Activated CD8-positive, alpha-beta memory T cell treated with anti-CD3 and anti-CD28 coated beads for 48 hours (primary cell): ENCODE measurements around the gene SLC25A13.

Experiments used
- DNase-seq, 3 experiments: peaks; one replicate each; pipeline ENCODE4 v3.0.0-alpha.2; 2020; ENCODE audit warnings: low read depth in 2 of 3, low spot score in 2 of 3

SLC25A13 gene

DNA sequence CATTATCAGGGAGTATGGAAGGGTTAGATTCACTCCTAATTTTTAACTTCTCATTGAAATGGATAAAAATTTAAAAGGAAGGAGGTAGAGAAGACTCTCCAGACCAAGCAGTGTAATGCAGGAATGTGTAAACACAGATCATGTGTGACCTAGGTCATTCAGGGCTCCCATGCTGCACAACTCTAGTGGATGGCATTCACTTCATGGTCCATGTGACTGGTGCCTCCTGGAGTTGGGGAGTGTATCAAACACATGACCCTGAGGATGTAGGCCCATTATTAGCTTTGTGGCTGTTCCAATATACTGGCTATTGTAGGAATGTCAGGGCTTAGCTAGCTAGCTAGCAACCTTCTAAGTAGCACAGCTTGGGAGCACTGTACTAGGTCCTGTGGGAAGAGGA lies 109.9 kb downstream of the SLC25A13 start:
- no peak for DNase-seq

DNA sequence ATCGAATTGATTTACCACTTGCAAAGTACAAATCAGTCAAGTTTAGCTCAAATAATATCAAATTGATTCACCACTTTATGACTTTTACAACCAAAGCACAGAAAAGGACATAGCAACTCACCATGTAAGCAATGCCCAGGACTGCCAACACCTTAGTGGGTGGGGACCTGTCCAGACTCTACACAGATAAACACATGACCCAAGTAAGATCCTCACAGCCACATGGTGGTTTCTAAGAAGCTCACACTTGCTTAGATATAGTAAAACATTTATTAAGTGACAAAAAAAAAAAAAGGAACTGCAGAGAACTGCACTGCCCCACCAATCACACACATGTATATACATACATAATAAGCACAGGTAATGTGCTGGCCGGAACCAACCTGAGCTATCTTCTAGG lies 116.2 kb downstream of the SLC25A13 start:
- no peak for DNase-seq

DNA sequence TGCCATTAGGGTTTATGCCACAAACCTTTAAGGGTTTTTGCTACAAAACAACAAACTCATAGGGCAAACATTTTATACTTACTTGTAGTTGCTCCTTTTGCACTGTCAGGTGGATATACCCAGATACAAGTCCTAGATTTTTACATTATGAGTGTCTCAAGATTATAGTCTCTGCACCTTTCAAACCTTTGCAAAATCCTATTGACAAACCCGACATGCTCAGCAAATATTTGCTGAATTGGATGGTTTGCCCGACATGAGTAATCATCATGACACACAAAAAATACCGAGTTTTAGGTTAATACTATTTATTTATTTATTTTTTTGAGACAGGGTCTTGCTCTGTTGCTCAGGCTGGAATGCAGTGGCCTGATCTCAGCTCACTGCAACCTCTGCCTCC lies 117.3 kb downstream of the SLC25A13 start:
- no peak for DNase-seq

DNA sequence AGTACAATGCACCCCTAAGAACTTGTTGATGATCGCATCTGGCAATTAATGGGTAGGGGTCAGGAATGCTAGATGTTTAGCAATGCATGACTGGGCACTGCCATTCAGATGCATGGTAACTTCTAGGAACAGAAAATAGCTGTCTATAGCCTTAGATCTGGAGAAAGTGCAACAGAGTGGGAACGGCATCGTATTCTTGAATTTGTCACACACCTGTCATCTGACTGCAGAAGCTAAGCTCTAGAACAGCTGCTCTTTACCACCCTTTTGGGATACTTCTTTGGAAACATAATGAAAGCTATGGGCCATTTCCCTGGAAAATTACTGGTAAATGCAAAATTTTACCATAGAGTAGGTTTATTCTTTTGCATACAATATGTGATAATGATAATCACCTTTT lies 118.1 kb downstream of the SLC25A13 start:
- no peak for DNase-seq

DNA sequence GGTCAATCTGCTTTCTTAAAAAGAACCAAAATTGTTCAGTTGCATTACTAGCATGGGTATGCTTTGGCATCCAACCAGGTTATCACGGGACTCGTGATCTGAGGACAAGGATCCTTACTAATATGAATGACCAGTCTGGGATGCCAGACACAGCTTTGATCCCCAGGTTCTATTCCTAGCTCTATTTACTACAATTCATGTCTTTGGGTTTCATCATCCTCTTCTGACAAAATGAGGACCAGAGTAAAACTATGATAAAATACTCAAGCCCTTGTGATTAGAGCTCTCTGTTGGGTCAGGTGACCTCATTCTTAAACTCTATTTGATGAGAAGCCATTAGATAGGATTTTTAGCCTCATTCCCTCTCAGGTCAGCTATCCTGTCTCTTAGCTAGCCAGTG lies 119.8 kb downstream of the SLC25A13 start:
- DNase-seq, result no peak

DNA sequence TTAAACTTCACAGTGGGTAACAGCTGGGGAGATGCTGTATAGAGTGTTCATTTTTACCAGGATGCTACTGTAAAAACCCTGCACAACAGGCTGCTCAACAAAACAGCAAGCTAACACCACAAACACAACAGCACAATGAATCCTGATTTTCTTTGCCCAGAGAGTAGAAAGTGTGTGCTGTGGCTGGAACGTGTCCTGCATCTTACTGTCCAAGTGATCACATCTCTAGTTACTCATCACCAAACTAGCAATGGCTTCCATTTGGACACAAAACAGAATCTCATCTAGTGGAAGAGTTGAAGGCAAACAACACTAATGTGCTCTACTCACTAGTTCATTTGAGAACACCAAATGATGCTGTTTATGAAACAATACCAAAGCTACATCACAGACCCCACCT lies 121.2 kb downstream of the SLC25A13 start:
- no peak for DNase-seq

- DNase-seq, result no peak
Measured at GRCh38 chr7:96199421-96199820, 122.5 kb downstream of the SLC25A13 start.

- no peak for DNase-seq
Measured at GRCh38 chr7:96198047-96198636, 123.8 kb downstream of the SLC25A13 start.

- DNase-seq, result no peak
Measured at GRCh38 chr7:96196676-96197075, 125.2 kb downstream of the SLC25A13 start.

DNA sequence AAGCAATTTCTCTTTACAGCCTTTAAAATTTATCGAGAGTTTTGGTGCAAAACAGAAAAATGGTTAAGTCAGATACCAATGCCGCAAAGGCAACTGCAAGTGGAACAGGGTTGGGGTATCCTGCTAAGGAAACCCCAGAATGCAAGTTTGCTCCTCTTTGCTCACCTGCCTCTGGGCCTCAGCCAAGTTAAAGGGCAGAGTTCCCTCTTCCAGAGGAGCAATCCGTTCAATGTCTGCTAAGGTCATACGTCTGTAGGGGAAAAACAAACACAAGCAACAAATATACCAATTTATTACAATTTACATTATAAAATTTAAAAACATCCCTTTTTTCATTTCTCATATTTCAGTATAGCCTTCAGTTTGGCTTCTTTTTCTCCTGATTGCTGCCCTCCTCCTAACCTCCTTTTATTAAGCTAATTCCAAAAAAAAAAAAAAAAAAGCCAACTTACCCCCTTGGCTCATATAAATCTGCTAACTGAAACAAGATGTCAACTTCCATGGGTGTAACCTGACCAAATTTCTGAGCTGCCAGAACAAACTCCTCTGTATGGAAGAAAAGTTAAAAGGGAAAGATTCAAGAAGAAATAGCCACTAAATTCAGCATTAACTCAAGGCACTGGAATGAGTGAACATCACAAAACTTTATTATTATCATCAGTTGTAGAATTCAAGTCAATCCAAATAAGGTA lies 132.6 kb downstream of the SLC25A13 start:
- DNase-seq, result no peak

- no peak for DNase-seq
Measured at GRCh38 chr7:96188591-96188991, 133.3 kb downstream of the SLC25A13 start.

GRCh38 chr7:96188174-96188581 lies 133.7 kb downstream of the SLC25A13 start:
- no peak for DNase-seq

DNA sequence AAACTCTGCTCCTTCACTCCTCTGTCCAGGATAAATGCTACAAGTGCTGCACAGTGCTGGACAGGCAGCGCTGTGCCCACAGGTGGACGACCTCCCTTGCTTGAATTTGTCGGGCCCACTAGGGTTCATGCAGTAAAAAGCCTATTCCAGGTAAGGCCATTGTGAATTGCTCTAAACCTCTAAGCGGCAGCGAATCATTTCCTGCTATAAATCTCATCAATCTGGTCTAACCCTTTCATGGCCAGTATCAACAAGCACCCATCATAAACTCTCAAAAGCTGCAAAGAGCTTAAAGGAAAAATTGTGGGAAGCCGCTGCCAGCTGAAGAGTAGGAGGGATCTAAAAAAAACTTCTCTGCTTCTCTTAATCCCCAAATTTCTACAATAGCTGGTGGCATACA lies 134.2 kb downstream of the SLC25A13 start:
- no peak for DNase-seq

DNA sequence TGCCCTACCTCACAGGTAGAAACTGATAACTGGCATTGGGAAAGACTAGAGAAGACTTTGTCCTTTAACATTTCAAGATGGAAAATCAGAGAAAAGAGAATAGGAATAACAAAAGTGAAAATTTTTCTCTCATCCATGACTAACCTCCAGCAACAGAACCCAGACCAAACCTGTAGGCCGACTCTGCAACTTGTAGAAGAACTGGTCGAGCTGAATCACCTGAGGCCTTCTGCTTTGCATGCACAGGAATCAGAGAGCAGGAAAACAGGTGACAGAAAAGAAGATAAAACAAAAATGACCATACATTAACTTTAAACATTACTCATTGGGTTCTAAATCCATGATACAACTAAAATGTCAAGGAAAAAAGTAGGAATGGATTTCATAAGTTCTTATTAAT lies 137.1 kb downstream of the SLC25A13 start:
- DNase-seq, result no peak

- no peak for DNase-seq
Measured at GRCh38 chr7:96183163-96183670, 138.7 kb downstream of the SLC25A13 start.

GRCh38 chr7:96182424-96183158 lies 139.3 kb downstream of the SLC25A13 start:
- no peak for DNase-seq

DNA sequence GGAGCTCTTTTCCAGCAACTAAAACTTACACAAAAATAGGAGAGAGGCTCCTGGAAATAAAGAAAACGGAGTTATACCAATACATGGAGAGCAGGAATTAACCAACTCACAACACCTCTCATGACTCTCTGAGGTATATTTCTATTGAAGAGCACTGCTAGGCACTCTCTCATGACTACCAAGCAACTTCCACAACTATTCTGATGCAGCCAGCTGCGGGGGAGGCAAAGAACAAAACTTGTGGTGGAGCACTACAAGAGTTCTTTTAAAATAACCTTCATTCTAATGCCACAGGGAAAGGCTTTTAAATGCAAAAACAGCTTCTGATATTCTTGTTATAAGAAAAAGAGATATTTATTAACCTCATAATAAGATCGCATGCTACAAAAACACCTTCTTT lies 140.7 kb downstream of the SLC25A13 start:
- no peak for DNase-seq

DNA sequence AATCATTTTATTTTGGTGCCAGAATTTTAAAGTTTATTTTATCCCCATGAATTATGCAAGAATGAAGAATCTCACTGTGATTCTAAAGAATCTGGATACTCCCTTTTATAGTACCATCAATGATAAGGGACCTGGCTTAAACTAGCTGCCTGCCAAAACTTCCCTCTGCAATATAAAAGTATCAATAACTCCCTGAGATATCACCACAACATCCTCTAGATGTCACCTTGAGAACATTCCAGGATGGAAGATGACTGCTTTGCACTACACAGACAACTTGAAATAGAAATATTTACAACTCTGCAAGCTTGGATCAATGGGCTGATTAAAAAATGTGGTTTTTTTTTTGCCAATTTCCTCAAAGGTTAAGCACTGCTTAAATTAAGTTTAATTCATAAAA lies 142.1 kb downstream of the SLC25A13 start:
- DNase-seq, result no peak

DNA sequence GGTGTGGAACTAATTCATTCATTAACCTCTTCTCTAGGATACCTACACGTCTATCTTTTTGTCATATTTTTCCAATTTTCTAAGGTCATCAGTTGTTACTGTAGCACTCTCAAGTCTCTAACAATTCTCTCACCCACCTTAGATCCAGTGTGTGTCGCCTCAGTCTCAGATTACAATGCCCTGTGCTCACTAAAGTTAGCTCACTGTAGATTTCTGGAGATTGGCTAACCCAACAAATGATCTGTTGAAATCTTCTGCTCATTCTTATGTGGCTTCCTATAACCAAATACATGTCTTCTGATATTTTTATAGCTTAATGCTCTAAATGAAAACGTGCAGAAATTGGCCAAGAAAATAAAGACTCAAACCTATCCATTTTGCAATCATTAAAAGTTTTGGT lies 142.6 kb downstream of the SLC25A13 start:
- DNase-seq, result no peak

- DNase-seq, result no peak
Measured at GRCh38 chr7:96178581-96178980, 143.3 kb downstream of the SLC25A13 start.

GRCh38 chr7:96177353-96177752 lies 144.5 kb downstream of the SLC25A13 start:
- DNase-seq, result no peak

DNA sequence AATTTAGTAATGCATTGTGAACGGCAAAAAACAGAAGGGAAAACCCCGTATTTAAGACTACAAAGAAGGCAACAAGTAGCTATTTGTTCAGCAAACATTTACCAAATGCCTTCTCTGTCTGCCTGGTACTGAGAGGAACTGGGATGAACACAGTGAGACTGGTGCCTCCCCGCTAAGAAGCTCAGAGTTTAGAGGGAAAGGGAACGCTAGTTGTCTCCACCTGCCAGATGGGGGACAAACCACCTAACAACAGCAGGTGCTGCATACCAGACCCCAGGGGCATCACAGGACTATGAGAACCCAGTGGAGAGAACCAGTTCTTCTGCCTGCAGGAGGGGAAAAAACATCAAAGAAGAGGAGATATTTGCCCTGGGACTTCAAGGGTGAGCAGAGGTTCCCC lies 147.1 kb downstream of the SLC25A13 start:
- DNase-seq, result no peak
